DND-41 (cell line): Measurements from ENCODE around the gene GYPC.

ENCODE experiments used
- ATAC-seq: fragments of 200-7000 bp; cut with Tn5 transposase; 3 replicates; pipeline ENCODE4 v1.9.1; 2021; ENCODE audit warnings: low read depth; ENCODE audit not compliant: insufficient read depth
- DNase-seq: peaks from one replicate; pipeline ENCODE4 v3.0.0-alpha.2; 2020
- H2AFZ ChIP-seq: 2 replicates; pipeline ENCODE4 v1.6.0; 2012; ENCODE audit warnings: low read depth, low read length
- H3K27ac ChIP-seq: 2 replicates; pipeline ENCODE4 v1.5.1; 2012; ENCODE audit warnings: low read length, inconsistent platforms
- H3K27me3 ChIP-seq: fragments of 200-600 bp; sonication (generic); 2 replicates; pipeline ENCODE4 v1.6.0; 2012; ENCODE audit warnings: low read length, mild to moderate bottlenecking, inconsistent platforms; ENCODE audit not compliant: insufficient read depth, poor library complexity
- H3K36me3 ChIP-seq: 2 replicates; pipeline ENCODE4 v1.5.1; 2012; ENCODE audit warnings: low read length, inconsistent platforms; ENCODE audit not compliant: insufficient read depth
- H3K4me1 ChIP-seq: 2 replicates; pipeline ENCODE4 v1.5.1; 2012; ENCODE audit warnings: mild to moderate bottlenecking, low read length; ENCODE audit not compliant: insufficient read depth
- H3K4me2 ChIP-seq: 2 replicates; pipeline ENCODE4 v1.6.0; 2012; ENCODE audit warnings: mild to moderate bottlenecking, moderate library complexity, low read length, inconsistent platforms; ENCODE audit not compliant: insufficient read depth
- H3K4me3 ChIP-seq, 2 experiments: fragments of 200-600 bp in 1 of 2; shearing (Covaris generic) in 1 of 2; 2 replicates each; pipeline ENCODE4 v1.5.1; 2012 to 2016; ENCODE audit warnings: inconsistent platforms in 2 of 2, low read length in 2 of 2, mild to moderate bottlenecking in 2 of 2, low read depth in 1 of 2, moderate library complexity in 1 of 2
- H3K79me2 ChIP-seq: 2 replicates; pipeline ENCODE4 v1.6.0; 2012; ENCODE audit warnings: low read length, inconsistent platforms; ENCODE audit not compliant: insufficient read depth
- H3K9ac ChIP-seq: 2 replicates; pipeline ENCODE4 v1.6.0; 2012; ENCODE audit warnings: low read depth, mild to moderate bottlenecking, inconsistent platforms, low read length, moderate library complexity
- H3K9me3 ChIP-seq: 2 replicates; pipeline ENCODE4 v1.5.1; 2012; ENCODE audit warnings: low read length, moderate library complexity, mild to moderate bottlenecking, inconsistent platforms; ENCODE audit not compliant: insufficient read depth, severe bottlenecking
- H4K20me1 ChIP-seq: 2 replicates; pipeline ENCODE4 v1.6.0; 2012; ENCODE audit warnings: low read length; ENCODE audit not compliant: insufficient read depth
- EZH2 ChIP-seq: IDR thresholded peaks from 3 replicates; pipeline ENCODE4 v1.6.1; 2012; ENCODE audit warnings: borderline replicate concordance, low read depth, mild to moderate bottlenecking, moderate library complexity, low read length, inconsistent platforms; ENCODE audit not compliant: severe bottlenecking
- TF ChIP-seq, protein P1 (sequence below): IDR thresholded peaks from 2 replicates; pipeline ENCODE4 v1.5.1; 2012; ENCODE audit warnings: borderline replicate concordance, low read length, moderate library complexity, mild to moderate bottlenecking; ENCODE audit not compliant: poor library complexity, severe bottlenecking; ENCODE audit errors: extremely low read depth

Gene GYPC

DNA sequence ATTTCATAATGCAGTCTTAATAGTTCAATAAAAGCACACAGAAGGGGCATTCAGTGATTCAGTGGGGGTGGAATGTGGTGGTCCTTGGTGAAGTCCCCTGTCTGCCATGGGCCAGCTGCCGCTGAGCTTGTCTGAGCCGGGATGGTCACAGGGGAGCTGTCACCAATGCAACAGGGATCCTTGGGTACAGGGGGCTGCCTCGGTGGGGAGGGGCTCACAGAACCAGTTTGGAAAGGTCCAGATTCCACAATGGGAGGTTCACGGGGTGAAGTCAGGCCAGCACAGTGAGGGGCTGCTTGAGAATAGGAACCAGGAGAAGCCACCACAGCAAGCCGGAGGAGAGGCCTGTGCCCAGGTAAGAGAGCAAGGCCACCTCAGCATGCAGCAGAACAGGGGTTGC, 75.4 kb downstream of the GYPC start:
- H3K4me3 ChIP-seq = no peak overlapping the region
- peaks cover 9% of the 10 kb centered on the region for H3K27me3 ChIP-seq
- TF ChIP-seq EZH2 = no peak
- TF ChIP-seq, protein P1, sequence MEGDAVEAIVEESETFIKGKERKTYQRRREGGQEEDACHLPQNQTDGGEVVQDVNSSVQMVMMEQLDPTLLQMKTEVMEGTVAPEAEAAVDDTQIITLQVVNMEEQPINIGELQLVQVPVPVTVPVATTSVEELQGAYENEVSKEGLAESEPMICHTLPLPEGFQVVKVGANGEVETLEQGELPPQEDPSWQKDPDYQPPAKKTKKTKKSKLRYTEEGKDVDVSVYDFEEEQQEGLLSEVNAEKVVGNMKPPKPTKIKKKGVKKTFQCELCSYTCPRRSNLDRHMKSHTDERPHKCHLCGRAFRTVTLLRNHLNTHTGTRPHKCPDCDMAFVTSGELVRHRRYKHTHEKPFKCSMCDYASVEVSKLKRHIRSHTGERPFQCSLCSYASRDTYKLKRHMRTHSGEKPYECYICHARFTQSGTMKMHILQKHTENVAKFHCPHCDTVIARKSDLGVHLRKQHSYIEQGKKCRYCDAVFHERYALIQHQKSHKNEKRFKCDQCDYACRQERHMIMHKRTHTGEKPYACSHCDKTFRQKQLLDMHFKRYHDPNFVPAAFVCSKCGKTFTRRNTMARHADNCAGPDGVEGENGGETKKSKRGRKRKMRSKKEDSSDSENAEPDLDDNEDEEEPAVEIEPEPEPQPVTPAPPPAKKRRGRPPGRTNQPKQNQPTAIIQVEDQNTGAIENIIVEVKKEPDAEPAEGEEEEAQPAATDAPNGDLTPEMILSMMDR = no peak
- no peak for DNase-seq
- H3K9ac ChIP-seq = no peak overlapping the region
- no peak for ATAC-seq
- no peaks in the 10 kb centered on the region; the same call in 1 of the 2 replicates for H4K20me1 ChIP-seq
- H3K4me1 ChIP-seq = no peaks in the 10 kb centered on the region
- H3K27ac ChIP-seq = no peak overlapping the region
- H3K4me2 ChIP-seq = no peak overlapping the region
- H3K79me2 ChIP-seq = no peaks in the 10 kb centered on the region
- no peaks in the 10 kb centered on the region for H3K36me3 ChIP-seq
- no peaks in the 10 kb centered on the region for H3K9me3 ChIP-seq
- no peak overlapping the region for H2AFZ ChIP-seq

DNA sequence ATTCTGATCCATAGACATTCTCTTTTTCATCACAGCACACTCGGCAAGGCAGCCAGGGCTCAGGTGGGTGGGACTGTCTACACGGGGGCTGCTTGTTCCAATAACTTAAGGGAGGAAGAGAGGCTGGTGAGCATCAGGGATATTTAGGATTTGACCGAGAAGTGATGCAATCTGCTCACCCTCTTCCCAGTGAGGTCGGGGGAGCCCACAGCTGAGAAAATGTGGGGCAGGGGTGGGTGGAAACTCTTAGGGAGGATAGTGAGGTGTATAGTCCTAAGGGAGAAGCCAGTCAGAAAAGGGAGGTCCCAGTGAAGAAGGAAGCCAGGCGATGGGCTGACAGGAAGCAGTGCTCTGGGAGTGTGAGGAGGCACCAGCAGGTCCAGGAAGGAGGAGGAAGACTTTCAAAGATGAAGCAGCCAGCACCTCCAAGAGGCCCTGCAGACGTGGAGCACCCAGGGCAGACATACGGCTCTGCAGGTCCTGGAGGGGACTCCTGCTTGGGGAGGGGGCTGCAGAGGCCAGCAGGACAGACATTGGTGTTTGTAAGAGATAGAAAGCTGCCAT, 76.8 kb downstream of the GYPC start:
- no peaks in the 10 kb centered on the region for H3K36me3 ChIP-seq
- no peak overlapping the region for H3K4me2 ChIP-seq
- H3K4me1 ChIP-seq = no peaks in the 10 kb centered on the region
- DNase-seq (no peak), ATAC-seq (no peak)
- no peak overlapping the region for H2AFZ ChIP-seq
- H3K79me2 ChIP-seq = no peaks in the 10 kb centered on the region
- H3K9me3 ChIP-seq = no peaks in the 10 kb centered on the region
- H3K4me3 ChIP-seq = no peak overlapping the region
- no peak for TF ChIP-seq EZH2
- TF ChIP-seq, protein P1 = no peak
- H3K9ac ChIP-seq = no peak overlapping the region
- peaks cover 9% of the 10 kb centered on the region for H3K27me3 ChIP-seq
- no peaks in the 10 kb centered on the region; the same call in 1 of the 2 replicates for H4K20me1 ChIP-seq
- H3K27ac ChIP-seq = no peak overlapping the region

DNA sequence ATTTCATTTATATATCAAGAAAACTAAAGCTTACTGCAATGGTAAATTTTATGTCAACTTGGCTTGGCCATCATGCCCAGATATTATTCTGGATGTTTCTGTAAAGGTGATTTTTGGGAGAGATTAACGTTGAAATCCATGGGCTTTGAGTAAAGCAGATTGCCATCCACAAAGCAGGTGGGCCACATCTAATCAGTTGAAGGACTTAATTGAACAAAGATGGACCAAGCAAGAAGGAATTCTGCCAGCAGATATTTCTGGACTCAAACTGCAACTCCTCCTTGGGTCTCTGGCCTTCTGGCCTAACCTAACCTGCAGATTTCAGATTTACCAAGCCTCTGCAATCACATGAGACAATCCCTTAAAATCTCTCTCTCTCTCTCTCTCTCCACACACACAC, 77.8 kb downstream of the GYPC start:
- H4K20me1 ChIP-seq = no peaks in the 10 kb centered on the region; the same call in 1 of the 2 replicates
- no peak for TF ChIP-seq EZH2
- TF ChIP-seq, protein P1 = no peak
- no peak for DNase-seq
- H3K9ac ChIP-seq = no peak overlapping the region
- no peaks in the 10 kb centered on the region for H3K4me1 ChIP-seq
- no peaks in the 10 kb centered on the region for H3K9me3 ChIP-seq
- no peak for ATAC-seq
- H3K4me2 ChIP-seq = no peak overlapping the region
- peaks cover 9% of the 10 kb centered on the region for H3K27me3 ChIP-seq
- no peak overlapping the region for H2AFZ ChIP-seq
- no peaks in the 10 kb centered on the region for H3K79me2 ChIP-seq
- H3K27ac ChIP-seq = no peak overlapping the region
- H3K4me3 ChIP-seq = no peak overlapping the region
- H3K36me3 ChIP-seq = no peaks in the 10 kb centered on the region
